Colonic mucosa (tissue), 4 donors: Measurements from ENCODE around the gene KCNG1. TPM values are rescaled to one million over a fixed set of nuclear protein-coding genes. Genes with fewer than 3 reads are reported as not detected.

Source experiments
- DNase-seq: peaks from one replicate; pipeline ENCODE4 v3.0.0-alpha.2; 2020
- H3K27ac ChIP-seq: fragments of 200-600 bp; one replicate; pipeline ENCODE4 v1.8.0; 2021
- H3K27me3 ChIP-seq: fragments of 200-600 bp; one replicate; pipeline ENCODE4 v1.8.0; 2021
- H3K36me3 ChIP-seq: fragments of 200-600 bp; one replicate; pipeline ENCODE4 v1.8.0; 2021
- H3K4me1 ChIP-seq: fragments of 200-600 bp; one replicate; pipeline ENCODE4 v1.8.0; 2021; ENCODE audit warnings: mild to moderate bottlenecking
- H3K4me3 ChIP-seq: fragments of 200-600 bp; one replicate; pipeline ENCODE4 v1.8.0; 2021
- H3K9ac ChIP-seq, 2 donors: one replicate each; pipeline ENCODE4 v1.7.0; 2013; ENCODE audit warnings: control low read depth in 2 of 2, low read depth in 2 of 2, low read length in 2 of 2
- H3K9me3 ChIP-seq: fragments of 200-600 bp; one replicate; pipeline ENCODE4 v1.8.0; 2021
- intact Hi-C: fragments of 100-400 bp; cut with DNase I; formaldehyde crosslinking; loops from one replicate; pipeline ENCODE4 v1.14.1; 2022
- total RNA-seq, 2 donors: library from RNA; stranded (reverse); fragmentation: NEBNext Ultra II Directional in 1 of 2; extraction: Animal tissue kit (Norgen Biotek cat#: 25700) in 1 of 2; gene quantifications; one replicate each; pipeline ENCODE4 v1.2.1, GENCODE V29; 2021
- TF ChIP-seq, protein P1 (sequence below): fragments of 200-600 bp; IDR thresholded peaks from one replicate; pipeline ENCODE4 v1.8.0; 2022; ENCODE audit warnings: antibody characterized with exemption, mild to moderate bottlenecking
- donor health status: healthy.
- donor health status: DM: no; HTN: no; CAD: no.
- donor health status: DM: no; HTN: no; CAD: no.

KCNG1 gene
- total RNA-seq, 2 donors from 2014 or later = 5.8 to 10.3 TPM

GRCh38 chr20:51062065-51062464, 39.2 kb upstream of the KCNG1 start:
- Histone ChIP-seq H3K4me3 (no peak overlapping the region), H3K36me3 (no peaks in the 10 kb centered on the region), H3K27ac (no peak overlapping the region), H3K4me1 (no peaks in the 10 kb centered on the region), H3K27me3 (no peaks in the 10 kb centered on the region), H3K9me3 (no peaks in the 10 kb centered on the region), H3K9ac (no peak overlapping the region)
- intact Hi-C loops = no loop called here
- DNase-seq = no peak
- TF ChIP-seq, protein P1, sequence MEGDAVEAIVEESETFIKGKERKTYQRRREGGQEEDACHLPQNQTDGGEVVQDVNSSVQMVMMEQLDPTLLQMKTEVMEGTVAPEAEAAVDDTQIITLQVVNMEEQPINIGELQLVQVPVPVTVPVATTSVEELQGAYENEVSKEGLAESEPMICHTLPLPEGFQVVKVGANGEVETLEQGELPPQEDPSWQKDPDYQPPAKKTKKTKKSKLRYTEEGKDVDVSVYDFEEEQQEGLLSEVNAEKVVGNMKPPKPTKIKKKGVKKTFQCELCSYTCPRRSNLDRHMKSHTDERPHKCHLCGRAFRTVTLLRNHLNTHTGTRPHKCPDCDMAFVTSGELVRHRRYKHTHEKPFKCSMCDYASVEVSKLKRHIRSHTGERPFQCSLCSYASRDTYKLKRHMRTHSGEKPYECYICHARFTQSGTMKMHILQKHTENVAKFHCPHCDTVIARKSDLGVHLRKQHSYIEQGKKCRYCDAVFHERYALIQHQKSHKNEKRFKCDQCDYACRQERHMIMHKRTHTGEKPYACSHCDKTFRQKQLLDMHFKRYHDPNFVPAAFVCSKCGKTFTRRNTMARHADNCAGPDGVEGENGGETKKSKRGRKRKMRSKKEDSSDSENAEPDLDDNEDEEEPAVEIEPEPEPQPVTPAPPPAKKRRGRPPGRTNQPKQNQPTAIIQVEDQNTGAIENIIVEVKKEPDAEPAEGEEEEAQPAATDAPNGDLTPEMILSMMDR = no peak

GRCh38 chr20:51061418-51062045, 38.6 kb upstream of the KCNG1 start:
- Histone ChIP-seq H3K4me3 (no peak overlapping the region), H3K9ac (no peak overlapping the region), H3K36me3 (no peaks in the 10 kb centered on the region), H3K27me3 (no peaks in the 10 kb centered on the region), H3K4me1 (no peaks in the 10 kb centered on the region), H3K27ac (no peak overlapping the region), H3K9me3 (no peaks in the 10 kb centered on the region)
- intact Hi-C loops = no loop called here
- no peak for DNase-seq
- TF ChIP-seq, protein P1 = no peak

- TF ChIP-seq, protein P1 = no peak
- no peak for DNase-seq
- Histone ChIP-seq H3K36me3 (no peaks in the 10 kb centered on the region), H3K4me3 (no peak overlapping the region), H3K9ac (no peak overlapping the region), H3K9me3 (no peaks in the 10 kb centered on the region), H3K27ac (no peak overlapping the region), H3K27me3 (no peaks in the 10 kb centered on the region), H3K4me1 (no peaks in the 10 kb centered on the region)
- intact Hi-C loops = no loop called here
These were observed 37.4 kb upstream of the KCNG1 start for GRCh38 chr20:51060301-51060700.

DNA sequence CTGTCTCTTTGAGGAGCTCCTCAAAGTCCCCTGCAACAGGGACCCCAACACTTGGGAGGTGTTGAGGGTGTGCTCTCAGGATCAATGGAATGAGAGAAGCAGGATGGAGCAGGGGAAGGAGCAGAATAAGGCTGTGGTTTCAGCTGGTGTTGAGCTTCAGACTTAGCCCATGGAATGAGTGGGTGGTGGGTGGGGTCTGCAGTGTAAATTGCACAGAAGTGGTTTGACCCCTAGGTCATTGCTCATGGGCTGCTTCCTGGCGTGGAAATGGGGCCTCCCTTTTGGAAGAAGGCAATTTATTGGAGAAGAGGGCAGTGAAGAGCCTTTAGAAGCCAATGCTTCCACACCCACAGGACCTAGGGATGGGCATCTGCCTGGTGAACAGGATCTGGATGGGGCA, 37.0 kb upstream of the KCNG1 start:
- no peak overlapping the region for H3K4me3 ChIP-seq
- DNase-seq = no peak
- no peak overlapping the region for H3K9ac ChIP-seq
- no peaks in the 10 kb centered on the region for H3K4me1 ChIP-seq
- TF ChIP-seq, protein P1 = no peak
- H3K27me3 ChIP-seq = no peaks in the 10 kb centered on the region
- intact Hi-C loops = no loop called here
- no peaks in the 10 kb centered on the region for H3K36me3 ChIP-seq
- no peaks in the 10 kb centered on the region for H3K9me3 ChIP-seq
- no peak overlapping the region for H3K27ac ChIP-seq

- Histone ChIP-seq H3K4me1 (no peaks in the 10 kb centered on the region), H3K9ac (no peak overlapping the region), H3K4me3 (no peak overlapping the region), H3K9me3 (no peaks in the 10 kb centered on the region), H3K36me3 (no peaks in the 10 kb centered on the region), H3K27me3 (no peaks in the 10 kb centered on the region), H3K27ac (no peak overlapping the region)
- intact Hi-C loops = no loop called here
- DNase-seq = no peak
- TF ChIP-seq, protein P1 = no peak
These were observed 35.1 kb upstream of the KCNG1 start for GRCh38 chr20:51058017-51058416.
